ENCODE results near the gene SEC61A2.

Gene SEC61A2

DNA sequence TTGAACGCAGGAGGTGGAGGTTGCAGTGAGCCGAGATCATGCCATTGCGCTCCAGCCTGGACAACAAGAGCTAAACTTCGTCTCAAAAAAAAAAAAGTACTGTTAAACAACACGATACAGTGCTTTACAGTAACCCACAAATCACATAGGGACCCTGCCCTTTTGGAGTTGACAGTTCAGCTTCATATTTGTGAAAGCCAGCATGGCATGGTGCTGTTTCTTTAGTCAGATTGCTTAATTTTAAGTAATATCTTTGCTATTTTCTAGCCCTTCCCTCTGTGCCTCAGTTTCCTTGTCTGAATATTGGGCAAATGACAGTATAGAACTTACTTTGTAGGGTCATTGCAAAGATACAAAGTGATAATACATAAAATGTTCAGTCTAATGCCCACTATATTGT is 71.4 kb downstream of the SEC61A2 start:
- DNase-seq: no peak

- DNase-seq: no peak
Measured at GRCh38 chr10:12201543-12201942, 72.1 kb downstream of the SEC61A2 start.

- no peak for DNase-seq
Measured at GRCh38 chr10:12202226-12202625, 72.7 kb downstream of the SEC61A2 start.

DNA sequence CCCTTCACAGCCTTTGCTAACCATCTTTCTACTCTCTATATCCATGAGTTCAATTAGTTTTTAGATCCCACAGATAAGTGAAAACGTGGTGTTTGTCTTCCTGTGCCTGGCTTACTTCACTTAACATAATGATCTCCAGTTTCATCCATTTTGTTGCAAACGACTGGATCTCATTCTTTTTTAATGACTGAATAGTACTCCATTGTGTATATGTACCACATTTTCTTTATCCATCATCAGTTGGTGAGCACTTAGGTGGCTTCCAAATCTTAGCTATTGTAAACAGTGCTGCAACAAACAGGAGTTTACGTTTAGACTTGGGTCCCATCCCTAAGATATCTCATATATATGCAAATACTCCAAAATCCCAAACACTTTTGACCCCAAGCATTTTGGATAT is 75.6 kb downstream of the SEC61A2 start:
- DNase-seq: no peak

DNA sequence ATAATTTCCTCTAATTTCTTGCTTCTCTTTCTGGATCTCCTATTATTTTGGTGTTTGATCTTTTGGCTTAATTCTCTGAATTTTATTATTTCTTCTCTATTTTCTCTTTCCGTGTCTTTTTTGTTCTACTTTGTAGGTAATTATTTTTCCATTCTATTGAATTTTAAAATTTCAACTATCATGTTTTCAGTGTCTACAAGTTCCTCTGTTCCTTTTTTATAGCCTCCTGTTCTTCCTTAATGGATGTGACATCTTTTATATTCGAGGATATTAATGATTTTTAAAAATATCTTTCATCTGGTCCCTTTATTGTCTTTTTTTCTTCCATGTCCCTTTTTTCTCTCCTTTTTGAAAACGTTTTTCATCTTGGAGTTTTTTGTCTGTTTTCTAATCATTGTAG is 77.6 kb downstream of the SEC61A2 start:
- DNase-seq: no peak

DNA sequence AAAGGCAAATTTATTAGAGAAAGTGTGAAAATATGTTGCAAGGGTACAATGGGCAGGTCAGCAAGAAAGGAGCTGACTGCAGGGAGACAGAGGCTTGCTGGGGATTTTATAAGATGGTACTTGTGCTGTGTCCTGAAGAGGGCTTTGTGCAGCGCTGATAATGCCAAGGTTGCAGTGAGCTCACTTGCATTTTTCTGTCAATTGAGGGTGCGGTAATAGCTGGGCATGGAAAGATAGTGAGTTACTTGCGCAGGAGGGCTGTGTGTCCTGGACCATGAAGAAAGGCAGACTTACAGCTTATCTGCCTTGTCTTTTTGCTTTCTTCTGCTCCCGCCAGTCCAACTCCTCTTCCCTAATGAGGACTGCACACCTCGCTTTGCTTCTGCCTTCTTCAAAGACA is 79.0 kb downstream of the SEC61A2 start:
- DNase-seq: no peak

DNA sequence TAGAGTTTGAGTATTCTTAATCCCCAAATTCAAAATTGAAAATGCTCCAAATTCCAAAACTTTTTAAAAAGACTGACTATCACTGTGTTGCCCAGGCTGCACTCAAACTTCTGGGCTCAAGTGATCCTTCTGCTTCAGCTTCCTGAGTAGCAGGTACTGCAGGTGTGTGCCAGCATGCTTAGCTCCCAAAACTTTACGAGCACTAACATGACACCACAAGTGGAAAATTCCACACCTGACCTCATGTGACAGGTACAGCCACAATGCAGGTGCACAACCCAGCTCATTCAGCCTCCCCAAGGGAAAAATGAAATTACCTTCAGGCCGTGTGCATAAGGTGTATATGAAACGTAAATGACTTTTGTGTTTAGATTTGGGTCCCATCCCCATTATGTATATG is 83.0 kb downstream of the SEC61A2 start:
- no peak for DNase-seq

DNA sequence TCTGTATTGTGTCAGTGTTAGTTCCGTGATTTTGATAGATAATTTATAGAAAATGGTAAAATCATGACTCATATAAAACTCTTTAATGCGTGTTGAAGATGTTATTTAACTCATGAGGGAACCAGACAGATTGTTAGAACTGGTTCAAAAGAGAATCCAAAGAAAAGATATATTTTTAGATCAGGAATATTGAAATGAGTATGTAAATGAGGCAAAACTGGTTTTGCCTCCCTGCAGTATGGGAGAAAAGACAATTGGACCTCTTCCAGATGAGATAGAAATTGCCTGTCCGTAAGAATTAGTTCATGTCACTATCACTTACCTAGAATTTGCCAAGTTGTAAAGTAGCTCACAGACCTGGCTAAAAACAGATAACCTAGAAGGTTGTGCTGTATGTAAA is 84.1 kb downstream of the SEC61A2 start:
- DNase-seq: no peak

DNA sequence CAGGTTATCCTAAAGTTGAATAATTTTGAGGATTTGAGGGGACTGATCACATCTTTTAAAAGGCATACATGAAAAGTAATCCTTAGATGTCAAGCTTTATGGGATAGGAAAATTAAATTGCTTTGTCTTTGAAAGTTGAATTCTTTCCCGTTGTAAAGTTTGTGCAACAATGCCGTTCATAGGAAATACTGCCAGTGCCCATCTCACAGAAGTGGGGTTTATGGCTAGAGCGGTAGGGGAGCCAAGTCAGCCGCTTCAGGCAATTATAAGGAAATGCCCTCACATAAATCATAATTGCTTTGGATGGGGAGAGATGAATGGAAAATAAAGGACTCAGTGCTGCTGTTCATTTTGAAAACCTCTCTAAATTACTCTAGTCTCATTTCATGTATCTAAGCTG is 84.6 kb downstream of the SEC61A2 start:
- DNase-seq: no peak

DNA sequence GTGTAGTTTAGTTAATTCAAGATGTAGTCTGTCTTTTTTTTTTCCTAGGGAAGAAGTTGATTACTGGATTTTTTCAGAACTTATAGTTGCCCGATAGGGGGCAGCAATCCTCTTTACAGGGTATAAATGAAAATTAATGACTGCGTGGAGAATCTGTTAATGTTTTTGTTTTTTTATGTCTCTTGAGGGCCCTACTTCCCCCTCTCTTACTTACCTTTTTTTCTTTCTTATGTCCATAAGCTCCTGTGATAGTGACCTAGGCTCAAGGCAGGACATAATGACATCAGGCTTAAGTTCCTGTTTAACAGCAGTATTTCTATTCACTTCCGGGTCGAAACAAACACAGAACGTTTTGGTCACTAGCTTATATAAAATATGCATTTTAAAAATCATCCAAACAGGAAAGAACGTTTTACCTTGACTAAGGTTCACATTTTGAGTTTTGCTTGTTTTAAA is 85.3 kb downstream of the SEC61A2 start:
- DNase-seq: no peak

Data from stimulated activated CD4-positive, alpha-beta T cell treated with anti-CD3 and anti-CD28 coated beads, Interleukin-4, amount 100 ng/mL, for 4 hours (primary cell).